Uterus (tissue), 2 donors: ENCODE results near the gene GALNT15.

Source experiments
- POLR2A ChIP-seq, 2 donors: fragments of 450-650 bp; IDR thresholded peaks; one replicate each; pipeline ENCODE4 v1.6.1; 2016; ENCODE audit warnings: antibody characterized with exemption in 2 of 2, mild to moderate bottlenecking in 1 of 2, moderate library complexity in 1 of 2
- TF ChIP-seq, protein P1 (sequence below), 4 experiments: fragments of 200-600 bp in 2 of 4; fragments of 450-650 bp in 2 of 4; sonication (generic) in 2 of 4; IDR thresholded peaks; one replicate each; pipeline ENCODE4 v1.5.1; 2016 to 2019; ENCODE audit warnings: antibody characterized with exemption in 4 of 4, mild to moderate bottlenecking in 2 of 4, moderate library complexity in 1 of 4

- TF ChIP-seq, protein P1, sequence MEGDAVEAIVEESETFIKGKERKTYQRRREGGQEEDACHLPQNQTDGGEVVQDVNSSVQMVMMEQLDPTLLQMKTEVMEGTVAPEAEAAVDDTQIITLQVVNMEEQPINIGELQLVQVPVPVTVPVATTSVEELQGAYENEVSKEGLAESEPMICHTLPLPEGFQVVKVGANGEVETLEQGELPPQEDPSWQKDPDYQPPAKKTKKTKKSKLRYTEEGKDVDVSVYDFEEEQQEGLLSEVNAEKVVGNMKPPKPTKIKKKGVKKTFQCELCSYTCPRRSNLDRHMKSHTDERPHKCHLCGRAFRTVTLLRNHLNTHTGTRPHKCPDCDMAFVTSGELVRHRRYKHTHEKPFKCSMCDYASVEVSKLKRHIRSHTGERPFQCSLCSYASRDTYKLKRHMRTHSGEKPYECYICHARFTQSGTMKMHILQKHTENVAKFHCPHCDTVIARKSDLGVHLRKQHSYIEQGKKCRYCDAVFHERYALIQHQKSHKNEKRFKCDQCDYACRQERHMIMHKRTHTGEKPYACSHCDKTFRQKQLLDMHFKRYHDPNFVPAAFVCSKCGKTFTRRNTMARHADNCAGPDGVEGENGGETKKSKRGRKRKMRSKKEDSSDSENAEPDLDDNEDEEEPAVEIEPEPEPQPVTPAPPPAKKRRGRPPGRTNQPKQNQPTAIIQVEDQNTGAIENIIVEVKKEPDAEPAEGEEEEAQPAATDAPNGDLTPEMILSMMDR (IDR thresholded peaks at IDR 0.05) = no peak
- no peak for TF ChIP-seq POLR2A (IDR thresholded peaks at IDR 0.05)
These were observed 23.9 kb downstream of the GALNT15 start for GRCh38 chr3:16198427-16198826.
